DMS79 treated with DMSO at 0.1 percent for 48 hours (cell line): ENCODE data around the gene GPR161.
"Not testable (repeated sequence)": the region's sequence is repeated elsewhere in the genome, so short reads cannot be mapped to it uniquely, and the experiment has no call there.

Source experiments
- DNase-seq: peaks from one replicate; lab custom pipeline; 2025; lab: John Stamatoyannopoulos, UW

Gene GPR161

DNA sequence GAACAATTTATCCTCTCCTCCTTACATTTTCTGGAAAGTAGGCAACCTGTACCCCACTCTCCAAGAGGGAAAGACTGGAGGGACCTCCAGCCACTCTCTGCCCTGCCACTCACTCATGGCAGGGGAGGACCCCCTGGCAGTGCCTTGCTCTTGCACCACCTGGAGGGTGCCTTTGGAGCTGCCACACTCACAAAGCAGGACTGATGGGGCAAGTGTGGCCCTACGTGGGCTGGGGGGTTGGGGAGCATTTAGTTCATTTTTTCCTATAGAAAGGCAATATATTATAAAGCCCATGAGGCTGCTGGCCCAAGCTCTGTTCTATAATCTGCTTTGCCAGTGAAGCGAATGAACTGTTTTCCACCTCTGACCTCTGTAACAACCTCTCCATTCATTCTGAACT, 50.3 kb downstream of the GPR161 start:
- no peak for DNase-seq

DNA sequence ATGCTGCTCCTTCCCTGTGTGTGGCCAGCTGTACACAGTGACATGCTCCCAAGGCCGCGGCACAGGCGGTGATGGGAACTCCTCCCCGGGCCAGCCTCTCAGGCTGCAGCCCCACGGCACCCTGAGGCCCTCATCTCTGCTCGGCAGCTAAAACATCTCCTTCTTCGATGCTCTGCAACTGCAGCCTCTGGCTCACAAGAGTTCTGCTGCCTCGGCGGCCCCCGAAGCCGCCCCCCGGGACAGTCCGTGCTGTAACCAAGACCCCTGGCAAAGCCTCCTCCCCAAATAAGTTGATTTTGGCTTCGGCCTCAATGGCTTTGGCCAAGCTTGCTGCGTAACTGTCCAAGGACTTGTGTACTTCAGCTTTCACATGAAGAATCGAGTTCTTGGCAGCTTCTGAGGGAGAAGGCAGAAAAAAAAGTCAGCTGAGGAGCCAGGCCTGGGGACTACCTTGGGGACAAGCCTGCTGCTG, 51.3 kb downstream of the GPR161 start:
- DNase-seq = no peak

DNA sequence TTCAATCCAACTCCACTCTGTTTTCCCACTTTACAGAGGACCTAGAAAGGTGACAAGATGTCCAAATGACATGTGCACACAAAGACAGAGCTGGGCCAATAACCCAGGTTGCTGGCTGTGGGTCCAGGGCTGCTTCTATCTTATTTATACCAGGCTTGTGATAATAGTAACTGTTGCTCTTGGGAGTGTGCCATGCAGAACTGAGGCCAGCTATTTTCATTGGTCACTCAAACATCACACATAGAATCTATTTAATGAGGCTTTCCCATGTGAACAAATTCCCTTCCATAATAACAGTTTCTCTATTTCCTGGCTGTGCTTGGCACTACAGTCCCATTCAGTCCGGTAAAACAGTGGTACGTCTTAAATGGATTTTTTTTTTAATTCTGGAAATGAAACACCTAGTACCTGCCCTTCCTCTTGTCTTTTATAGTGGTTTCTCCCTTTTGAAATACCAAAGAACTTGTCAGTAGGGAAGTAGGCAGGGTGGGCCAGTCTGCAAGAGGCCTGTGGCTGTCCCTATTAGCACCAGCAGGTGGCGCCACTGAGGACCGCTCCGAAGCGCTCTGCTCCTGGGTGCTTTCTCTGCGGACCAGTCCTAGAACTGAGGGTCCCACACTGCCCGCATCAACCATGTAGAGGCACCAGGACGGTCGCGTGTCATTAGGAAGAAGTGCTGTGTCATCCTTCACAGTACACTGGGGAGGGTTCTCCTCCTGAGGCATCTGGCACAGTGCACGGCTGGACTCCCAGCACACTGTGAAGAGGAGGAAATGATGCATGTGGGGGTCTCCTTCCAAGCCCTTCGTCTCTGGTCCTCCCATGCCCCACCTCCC, 52.1 kb downstream of the GPR161 start:
- peak; percentile 10 for DNase-seq

DNA sequence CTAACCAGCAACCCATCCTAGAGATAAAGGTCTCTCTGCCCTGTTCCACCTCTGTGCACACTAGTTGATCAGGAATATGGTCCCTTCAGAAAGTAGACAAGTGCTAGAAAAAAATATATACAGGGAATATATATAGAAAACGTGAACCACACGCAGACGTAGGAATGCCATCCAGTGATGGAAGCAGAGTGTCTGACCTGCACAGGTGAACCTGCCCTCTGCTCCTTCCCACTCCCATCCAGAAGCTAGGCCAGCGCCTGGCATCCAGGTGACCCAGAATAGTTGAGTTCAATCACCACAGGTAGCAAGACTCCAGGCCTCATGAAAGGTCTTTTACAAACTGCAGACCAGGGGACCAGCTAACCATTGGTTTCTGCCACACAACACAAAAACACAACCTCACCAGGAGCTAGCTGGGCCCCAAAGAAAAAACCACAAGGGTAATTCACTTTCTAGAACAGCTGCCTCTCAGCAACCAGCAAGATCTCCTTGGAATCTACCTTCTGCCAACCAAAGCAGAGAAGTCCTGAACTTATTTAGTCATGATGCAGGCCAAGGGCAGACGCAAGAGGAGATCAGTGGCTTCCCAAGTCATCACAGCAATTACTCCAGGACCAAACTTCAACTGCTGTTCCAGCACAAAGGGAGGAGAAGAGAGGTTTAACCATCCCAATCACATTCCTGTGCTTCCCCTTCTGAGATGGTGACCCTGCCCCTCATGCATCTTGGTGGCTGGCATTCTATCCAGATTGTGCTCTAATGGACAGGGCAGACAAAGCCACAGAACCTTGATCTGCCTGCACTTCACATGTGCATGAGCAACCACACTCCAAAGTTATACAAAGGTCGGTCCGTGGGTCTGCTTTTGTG, 53.0 kb downstream of the GPR161 start:
- DNase-seq = no peak

DNA sequence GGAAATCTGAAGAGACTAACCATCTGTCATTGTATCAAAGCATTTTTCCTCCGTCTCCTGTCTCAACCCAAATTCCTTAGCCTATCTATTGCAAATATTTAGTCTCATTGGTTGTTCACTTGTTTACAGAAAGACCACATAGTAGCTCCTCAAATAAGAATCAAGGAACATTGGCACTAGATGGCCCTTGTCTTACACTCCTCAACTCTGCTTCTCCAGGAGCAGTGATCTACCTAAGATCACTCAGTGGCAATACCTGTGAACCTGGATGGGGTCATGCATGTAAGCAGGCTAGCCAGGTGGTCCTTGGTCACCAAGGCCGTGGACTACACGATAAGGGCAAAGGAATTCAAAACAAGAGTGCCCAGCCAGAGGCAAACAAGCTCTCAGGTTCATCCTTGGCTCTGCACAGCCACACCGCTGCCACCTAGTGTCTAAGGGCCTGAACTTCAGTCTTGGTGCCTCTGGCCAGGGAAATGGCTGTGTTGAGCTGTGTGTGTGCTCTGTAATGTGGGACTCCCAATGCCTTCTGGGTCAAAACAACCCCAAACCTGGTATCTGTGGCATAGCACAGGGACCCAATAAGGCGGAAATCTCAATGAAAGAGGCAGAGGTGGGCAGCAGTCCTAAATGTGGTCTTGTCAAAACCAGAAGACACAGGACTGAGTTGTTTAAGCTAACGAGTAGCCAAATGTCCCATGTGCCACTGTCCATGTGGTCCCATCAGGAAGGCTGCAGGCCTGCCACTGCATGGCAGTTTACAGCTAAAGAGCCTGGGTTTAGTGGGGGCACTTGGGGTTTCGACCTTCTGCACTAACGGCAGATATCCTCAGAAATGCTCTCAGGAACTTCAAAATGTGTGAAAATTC, 54.5 kb downstream of the GPR161 start:
- peak; percentile 60 for DNase-seq

DNA sequence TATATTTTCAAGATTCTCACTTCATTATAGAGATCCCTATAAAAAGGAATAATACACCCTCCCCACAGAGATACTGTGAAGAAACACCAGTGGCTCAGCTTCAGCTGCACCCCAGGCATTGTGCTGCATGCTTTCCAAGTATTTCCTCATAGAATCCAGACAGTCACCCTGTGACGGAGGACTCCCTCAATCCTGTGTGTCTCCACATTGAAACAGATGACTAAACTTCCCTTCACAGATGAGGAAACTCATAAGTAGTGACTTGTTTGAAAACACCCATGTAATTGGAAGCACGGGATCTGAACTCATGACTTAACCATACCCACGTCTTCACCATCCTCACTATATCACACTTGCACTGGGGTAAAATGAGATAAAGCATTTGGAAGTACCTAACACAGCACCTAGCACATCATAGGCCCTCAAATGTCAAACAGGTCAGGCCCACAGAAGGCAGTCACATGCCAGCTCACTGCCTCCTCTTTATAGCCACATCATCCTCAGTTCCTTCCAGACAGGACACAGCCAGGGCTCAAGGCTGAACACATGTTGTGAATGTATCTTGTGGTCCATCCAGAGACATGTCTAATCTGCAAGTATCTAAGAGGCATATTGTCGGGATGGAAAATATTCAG, 55.2 kb downstream of the GPR161 start:
- DNase-seq = no peak

DNA sequence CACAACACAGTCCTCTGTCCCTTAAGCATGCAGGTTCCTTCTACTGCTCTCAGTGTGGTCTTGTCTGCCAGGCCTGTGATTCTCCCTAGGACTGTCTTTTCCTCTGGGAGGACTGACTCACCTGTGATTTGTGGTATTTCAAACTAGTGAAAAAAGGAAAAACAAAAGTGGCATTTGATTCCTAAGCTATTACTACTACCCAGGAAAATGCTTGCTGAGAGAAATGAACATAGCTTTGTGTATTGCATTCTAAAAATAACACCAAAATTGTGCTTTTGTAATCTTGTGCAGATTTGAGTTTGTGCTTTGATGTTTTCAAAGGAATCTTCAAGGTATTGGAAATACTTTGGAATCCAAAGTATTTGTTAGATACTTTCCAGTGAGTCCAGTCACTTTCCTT, 57.0 kb downstream of the GPR161 start:
- DNase-seq = no peak

DNA sequence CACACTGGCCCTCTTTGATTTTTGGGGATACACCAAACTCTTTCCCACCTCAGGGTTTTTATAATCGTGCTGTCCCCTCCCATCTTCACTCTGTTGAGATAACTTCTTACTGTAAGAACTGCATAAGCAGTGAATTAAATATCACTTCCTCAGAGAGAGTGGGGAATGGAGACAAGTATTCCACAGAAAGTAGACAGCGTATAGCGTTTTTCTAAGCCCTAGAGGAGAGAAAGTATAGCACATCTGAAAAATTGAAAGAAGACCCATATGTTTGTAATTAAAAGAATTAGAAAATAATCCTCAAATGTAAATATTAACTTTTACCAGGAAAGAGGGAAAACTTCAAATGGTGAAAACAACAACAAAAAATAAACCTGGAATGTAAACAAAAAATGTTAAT, 67.3 kb downstream of the GPR161 start:
- DNase-seq = no peak

DNA sequence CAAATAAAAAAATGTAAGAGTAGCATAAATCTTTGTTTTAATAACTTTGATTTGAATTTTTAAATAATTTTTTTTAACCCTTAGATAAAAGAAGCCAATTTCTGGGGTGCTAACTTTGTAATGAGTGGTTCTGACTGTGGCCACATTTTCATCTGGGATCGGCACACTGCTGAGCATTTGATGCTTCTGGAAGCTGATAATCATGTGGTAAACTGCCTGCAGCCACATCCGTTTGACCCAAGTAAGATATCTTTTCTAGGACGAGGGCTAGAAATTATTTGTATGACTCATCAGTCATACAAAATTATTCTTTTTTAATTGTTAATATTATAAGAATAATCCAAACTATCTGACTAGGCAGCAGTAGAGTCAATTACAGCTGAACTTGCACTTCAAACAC, 71.2 kb downstream of the GPR161 start:
- no peak for DNase-seq

DNA sequence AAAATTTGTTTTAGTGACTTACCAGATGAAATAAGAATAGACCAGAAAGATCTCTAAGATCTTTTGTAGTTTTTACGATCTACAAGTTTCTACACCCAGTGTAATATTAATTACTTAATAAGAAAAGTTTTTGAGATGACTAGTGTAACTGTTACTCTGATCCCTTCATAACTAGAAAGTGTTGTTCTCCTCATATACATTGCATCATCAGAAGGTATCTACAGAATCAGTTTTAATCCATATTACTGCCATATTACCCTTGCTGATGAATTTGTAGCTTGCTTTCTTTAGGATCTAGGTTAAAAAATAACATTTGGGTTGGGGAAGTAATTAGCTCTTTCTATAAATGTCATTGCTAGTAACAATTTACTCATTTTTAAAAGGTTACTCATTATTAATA, 72.5 kb downstream of the GPR161 start:
- no peak for DNase-seq

DNA sequence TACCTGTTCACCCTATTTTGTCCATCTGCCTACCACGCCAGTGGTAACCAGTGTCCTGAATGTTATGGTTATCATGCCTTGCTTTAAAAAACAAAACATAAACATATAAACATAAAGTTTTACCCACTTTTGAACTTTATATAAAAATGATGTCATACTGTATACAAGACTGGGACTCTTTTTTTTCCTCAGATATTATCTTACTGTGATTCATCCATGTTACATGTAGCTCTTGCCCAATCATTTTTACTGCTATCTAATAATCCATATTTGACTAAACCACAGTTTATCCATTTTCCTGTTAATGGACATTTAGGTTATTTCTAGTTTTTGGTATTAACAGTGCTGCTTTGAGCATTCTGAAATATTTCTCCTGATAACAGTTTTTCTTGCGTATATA, 78.8 kb downstream of the GPR161 start:
- no peak for DNase-seq

DNA sequence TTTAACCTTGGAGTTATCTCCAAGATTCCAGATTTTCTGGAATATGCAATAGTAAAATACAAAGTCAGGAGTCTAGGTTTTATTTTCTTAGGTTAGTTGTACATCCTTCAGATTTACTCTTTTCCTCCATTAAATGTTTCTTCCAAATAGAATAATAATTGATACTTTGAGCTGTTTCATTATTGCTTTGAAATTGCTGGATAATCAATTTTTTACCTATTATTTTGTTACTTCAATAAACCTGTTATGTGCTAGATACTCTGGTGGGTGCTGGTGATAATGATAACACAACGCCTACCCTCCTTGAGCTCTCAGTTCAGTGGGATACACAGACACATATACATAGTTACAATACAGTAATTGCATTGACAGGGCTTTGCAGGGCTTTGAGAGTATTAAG, 79.4 kb downstream of the GPR161 start:
- no peak for DNase-seq

DNA sequence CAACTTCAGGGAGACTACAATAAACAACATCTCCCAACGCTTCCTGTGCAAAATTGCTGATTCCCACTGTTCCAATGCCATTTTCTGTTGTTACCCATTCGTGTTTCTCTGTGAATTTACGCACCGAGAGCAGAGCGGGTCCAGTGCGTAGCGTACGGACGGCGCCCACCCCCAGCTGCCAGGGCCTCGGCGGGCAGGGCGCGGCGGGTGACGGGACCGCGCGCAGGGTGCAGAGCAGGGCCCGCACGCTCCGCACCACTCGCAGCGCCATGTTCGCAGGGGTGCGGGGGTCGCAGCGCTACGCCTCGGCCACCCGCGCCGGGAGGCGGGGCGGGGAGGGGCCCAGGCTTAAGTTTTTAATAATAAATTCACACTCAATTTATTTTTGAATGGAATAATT, 80.6 kb downstream of the GPR161 start:
- DNase-seq = not testable (repeated sequence)

DNA sequence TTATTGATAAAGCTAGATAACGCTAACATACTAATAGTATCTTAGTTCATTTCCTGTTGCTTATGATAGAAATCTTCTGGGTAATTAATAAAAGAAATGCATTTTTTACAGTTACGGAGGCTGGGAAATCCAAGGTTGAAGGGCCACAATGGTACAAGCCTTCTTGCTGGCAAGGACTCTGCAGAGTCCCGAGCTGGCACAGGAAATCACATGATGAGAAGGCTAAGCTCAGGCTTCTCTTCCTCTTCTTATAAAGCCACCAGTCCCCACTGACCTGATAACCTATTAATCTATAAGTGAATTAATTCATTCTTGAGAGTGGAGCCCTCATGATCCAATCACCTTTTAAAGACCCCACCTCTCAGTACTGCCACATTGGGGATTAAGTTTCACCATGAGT, 82.6 kb downstream of the GPR161 start:
- DNase-seq = no peak

DNA sequence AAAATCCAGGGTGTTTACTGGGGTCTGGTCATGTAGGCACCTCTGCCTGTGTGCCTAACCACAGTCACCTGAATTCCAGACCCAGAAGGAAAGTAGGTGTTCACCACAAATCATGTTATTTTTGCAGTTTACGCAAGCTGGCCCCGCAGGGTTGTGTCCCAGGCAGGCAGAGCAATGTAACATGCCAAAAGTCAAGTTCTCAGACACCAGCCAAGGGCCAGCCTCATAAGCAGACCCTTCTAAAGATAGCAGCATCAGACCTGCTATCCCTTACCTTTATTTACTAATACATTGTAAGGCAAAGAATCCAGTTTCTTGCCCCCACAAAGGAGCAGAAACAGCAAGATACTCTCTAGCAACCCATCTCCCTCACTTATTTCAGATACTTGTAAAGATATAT, 83.0 kb downstream of the GPR161 start:
- DNase-seq = no peak

DNA sequence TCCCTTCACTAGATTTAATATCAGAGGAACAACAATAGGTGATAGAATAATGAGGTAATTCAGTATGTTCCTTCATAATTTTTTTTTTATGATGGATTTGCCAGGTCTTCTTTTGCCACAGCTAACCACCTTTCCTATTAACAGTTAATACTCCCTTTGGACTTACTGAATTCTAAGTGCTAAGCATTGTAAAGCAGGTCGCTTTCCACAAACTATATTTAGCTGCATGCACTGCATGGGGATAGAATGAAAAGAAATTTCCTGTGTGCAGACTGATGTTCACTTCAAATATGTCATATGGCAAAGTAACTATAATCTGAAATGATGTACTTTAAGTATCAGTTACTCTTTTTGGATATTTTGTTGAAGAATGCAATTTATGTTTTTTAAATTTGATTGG, 85.8 kb downstream of the GPR161 start:
- DNase-seq = no peak

DNA sequence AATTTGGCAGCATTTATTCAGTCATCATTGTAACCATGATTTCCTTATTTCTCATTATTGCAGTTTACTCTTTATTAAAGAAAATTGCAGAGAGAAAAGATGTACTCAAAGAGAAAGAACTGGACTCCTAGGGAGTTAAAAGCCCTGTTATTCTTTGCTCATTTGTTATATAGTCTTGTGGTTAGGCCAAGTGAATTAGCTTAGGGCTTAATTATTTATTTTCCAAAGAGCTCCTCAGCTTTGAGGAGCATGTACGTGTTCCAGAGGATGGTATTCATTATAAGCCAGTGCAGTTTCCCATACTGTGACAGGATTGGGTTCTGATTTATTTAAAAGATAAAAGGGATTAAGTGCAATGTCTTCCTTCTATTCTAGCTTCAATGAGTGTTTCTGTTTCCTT, 86.4 kb downstream of the GPR161 start:
- peak; percentile 58 for DNase-seq

DNA sequence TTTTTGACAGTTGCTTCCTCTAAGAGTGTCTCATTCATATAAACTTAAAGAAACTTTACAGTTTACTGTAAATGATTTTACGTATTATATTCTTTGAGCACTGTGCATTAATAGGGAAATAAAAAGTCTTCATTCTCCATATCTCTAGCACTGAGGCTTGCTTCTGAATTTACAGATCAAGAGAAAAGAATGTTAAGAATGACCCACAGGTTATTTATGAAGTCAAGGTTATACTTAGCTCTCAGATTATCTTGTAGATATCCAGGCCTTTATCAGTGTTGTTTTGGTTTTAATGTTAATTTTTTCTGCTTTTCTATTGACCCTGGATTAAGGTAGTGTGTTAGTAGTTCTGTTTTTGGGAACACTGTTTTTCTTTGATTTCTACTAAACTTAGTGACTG, 91.4 kb downstream of the GPR161 start:
- DNase-seq = no peak

DNA sequence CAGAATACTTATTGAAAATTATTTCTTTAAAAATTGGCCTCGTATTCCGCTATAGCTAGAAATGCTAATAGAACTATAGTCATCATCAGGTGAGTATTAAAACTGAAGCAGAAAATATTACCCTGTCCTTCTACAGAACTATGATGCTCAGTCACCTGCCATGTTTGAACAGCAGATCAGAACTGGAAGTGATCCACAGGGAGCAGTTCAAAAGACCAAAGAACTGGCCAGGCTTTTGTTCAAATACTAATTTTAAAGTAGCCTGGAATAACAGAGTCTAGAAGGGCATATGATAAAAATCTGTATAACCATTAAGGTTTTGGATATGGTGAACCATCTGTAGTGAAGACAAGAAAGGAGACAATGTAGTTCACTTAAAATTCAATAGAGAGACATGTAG, 94.4 kb downstream of the GPR161 start:
- DNase-seq = no peak

DNA sequence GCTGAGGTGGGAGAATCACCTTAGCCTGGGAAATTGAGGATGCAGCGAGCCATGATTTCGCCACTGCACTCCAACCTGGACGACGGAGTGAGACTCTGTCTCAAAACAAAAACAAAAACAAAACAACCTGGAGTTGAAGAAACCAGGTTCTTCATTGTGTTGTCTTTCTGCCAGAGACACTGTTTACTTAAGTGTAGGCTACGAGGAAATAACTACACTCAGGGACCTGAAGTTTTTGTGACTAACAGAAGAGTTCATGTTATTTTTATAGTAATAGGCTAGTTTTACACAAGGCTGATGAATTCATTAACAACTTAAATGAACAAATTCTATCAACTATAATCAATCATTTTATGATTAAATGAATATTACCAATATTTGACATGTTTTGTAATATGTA, 101.4 kb downstream of the GPR161 start:
- no peak for DNase-seq

DNA sequence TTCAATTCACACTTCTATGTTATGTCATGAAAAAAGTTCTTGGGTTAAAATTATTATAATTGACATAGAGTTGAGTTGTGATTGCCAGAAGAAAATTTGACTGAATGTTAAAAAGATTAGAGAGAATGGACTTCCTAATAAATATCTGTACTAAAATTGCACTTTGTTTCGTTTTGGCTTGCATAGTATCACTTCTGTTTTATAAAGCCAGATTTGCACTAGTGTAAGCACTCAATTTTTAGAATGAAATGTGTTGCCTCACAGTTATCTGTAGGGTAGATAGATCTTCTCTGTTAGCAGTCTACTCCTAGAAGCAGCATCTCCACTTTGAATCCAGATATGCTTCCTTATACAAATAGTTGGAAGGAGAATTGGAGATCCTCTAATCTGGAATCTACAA, 104.7 kb downstream of the GPR161 start:
- DNase-seq = no peak

DNA sequence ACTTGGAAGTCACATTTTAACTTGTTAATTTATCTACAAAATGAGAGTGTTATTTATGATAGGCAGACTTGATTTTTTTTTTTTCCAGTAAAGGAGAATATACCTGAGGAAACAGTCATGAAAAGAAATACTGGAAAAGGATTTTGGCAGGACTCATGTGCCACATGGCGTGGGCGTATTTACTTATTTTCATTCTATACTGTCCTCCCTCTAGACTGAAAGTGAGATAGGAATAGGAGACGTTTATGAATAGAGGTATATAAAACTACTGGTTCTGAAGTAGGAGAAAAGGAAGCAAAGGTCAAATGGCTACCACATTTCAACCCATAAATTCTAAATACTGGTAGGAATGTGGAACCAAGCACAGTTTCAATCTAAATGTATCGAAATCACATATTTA, 105.1 kb downstream of the GPR161 start:
- DNase-seq = no peak
